AML-193 (cell line): ENCODE results near the gene TTC34.
"Not testable (repeated sequence)": the region's sequence is repeated elsewhere in the genome, so short reads cannot be mapped to it uniquely, and the experiment has no call there.

Source experiments
- DNase-seq, 2 experiments: peaks; one replicate each; lab custom pipeline; 2025; lab: John Stamatoyannopoulos, UW

The TTC34 gene

DNA sequence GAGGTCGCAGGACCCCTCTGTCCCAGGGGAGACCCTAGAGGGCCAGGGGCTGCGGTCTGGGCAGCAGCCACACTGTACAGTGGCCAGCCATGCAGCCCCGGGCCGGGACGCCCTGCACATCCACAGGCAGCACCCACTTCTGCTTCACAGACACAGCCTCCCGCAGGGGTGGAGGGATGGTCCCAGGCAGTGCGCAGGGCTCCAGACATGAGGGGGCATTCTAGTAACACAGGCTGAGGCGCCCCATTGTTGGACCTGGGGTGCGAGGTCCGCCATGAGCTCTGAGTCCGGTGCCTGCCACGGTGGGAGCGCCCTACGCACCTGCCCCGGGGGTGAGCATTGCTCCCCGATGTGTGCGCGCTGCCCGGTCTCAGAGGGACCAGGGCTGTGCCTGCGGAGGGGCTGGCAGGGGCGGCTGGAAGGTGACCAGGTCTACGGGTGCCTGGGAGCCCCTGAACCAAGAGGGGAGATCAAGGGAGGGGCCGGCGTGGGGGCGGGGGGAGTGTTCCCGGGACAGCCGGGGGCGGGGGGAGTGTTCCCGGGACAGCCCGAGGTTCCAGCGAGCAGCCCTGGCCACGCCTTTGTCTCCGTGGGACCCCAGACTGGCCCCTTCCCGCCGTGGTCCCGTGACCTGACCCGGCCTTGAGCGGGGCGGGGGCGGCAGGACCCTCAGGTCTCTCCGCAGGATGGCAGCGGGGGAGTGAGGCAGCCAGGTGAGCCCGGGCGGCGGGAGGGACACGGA lies 173.1 kb downstream of the TTC34 start:
- no peak for DNase-seq

GRCh38 chr1:2627746-2628145 lies 173.7 kb downstream of the TTC34 start:
- DNase-seq: no peak

DNA sequence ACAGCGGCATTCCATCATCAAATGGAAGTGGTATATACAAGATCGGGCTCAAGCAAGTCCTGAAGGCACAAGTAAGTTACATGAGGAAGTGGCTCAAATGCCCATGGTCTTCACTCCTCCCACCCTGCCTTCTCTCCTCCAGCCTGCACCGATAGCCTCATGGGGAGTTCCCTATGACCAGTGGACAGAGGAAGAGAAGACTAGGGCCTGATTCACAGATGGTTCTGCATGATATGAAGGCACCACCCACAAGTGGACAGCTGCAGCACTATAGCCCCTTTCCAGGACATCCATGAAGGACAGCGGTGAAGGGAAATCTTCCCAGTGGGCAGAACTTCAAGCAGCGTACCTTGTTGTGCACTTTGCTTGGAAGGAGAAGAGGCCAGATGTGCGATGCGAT lies 175.7 kb downstream of the TTC34 start:
- DNase-seq: not testable (repeated sequence)

- DNase-seq: no peak
These were observed 176.2 kb downstream of the TTC34 start for GRCh38 chr1:2625311-2625710.

GRCh38 chr1:2624735-2625300 lies 176.7 kb downstream of the TTC34 start:
- DNase-seq: no peak

- no peak for DNase-seq
These were observed 177.7 kb downstream of the TTC34 start for GRCh38 chr1:2623571-2624337.

- DNase-seq: no peak
These were observed 183.5 kb downstream of the TTC34 start for GRCh38 chr1:2617971-2618470.

DNA sequence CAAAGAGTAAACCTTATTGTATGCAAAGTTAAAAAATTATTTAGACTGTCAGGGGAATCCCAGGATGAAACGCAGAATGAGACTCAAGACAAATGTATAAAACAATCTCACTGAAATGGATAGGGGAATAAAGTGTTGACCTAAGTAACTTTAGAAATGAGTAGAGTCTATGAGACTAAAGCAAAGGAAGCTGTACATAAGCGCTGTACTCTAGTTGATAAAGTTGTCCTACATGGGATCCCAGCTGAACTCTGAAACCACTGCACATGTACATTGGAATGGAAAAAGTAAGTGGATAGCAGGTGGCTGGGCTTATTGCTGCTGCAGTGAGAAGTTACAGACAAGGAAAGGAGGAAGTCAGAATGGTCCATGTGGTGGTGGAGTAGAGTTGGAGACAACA lies 187.3 kb downstream of the TTC34 start:
- no peak for DNase-seq

GRCh38 chr1:2612591-2613365 lies 188.7 kb downstream of the TTC34 start:
- no peak for DNase-seq

- no peak for DNase-seq
These were observed 189.7 kb downstream of the TTC34 start for GRCh38 chr1:2611621-2612437.

GRCh38 chr1:2611031-2611501 lies 190.4 kb downstream of the TTC34 start:
- no peak for DNase-seq

DNA sequence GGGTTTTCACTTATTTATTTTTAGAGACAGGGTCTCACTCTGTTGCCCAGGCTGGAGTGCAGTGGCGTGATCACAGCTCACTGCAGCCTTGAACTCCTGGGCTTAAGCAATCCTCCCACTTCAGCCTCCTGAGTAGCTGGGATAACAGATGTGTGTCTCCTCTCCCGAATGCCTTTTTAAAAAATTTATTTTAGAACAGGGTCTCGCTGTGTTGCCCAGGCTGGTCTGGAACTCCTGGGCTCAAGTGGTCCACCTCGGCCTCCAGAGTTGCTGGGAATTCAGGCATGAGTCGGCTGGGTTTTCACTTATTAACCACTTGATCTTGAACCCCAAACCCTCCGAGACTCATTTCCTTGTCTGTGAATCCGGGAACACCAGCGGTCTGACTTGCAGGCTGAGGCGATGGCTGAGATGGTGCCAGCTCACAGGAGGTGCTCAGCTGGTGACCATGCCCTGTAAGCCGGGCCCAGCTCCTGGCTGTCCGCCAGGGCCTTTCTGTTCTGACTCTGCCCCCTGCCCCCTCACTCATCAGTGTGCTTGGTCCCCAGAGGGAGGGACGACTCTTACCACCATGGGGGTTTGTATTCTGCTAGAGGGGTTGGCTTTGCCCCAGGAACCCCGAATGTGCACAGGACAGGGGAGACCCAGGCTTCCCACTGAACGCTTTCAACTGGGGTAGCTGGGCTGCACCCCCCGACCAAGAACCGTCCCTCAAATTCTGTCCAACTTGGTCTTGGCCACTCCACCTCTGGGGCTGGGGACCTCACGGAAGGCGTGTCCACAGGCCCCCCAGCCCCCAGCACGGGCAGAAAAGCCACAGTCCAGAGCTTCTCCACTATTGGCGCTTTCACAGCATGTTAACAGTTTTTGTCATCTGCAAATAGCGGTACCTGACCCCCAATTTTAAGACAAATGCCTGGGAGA lies 191.2 kb downstream of the TTC34 start:
- no peak for DNase-seq

GRCh38 chr1:2609319-2610035 lies 192.0 kb downstream of the TTC34 start:
- no peak for DNase-seq

DNA sequence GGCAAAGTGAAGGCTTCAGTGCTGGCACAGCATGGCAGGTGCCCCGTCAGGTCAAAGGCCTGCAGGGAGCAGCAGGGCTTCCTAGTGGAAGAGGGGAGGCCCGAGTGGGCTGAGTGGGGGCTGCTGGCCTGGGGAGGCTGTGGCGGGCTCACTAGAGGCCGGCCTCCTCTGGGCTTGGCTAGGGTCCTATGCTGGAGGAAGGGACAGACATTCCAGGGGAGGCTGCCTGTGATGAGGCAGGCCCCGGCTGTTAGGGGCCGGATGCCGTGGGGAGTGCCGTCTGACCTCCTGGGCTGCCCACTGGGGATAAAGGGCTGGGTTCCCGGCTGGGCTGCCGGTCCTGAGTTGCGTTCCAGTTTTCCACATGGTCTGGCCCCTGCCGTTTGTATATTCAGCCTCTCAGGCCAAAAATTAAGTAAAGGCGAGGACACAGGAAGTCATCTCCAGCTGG lies 193.8 kb downstream of the TTC34 start:
- no peak for DNase-seq

- DNase-seq: no peak
These were observed 194.4 kb downstream of the TTC34 start for GRCh38 chr1:2606881-2607621.

- DNase-seq: no peak
These were observed 195.1 kb downstream of the TTC34 start for GRCh38 chr1:2606396-2606880.

DNA sequence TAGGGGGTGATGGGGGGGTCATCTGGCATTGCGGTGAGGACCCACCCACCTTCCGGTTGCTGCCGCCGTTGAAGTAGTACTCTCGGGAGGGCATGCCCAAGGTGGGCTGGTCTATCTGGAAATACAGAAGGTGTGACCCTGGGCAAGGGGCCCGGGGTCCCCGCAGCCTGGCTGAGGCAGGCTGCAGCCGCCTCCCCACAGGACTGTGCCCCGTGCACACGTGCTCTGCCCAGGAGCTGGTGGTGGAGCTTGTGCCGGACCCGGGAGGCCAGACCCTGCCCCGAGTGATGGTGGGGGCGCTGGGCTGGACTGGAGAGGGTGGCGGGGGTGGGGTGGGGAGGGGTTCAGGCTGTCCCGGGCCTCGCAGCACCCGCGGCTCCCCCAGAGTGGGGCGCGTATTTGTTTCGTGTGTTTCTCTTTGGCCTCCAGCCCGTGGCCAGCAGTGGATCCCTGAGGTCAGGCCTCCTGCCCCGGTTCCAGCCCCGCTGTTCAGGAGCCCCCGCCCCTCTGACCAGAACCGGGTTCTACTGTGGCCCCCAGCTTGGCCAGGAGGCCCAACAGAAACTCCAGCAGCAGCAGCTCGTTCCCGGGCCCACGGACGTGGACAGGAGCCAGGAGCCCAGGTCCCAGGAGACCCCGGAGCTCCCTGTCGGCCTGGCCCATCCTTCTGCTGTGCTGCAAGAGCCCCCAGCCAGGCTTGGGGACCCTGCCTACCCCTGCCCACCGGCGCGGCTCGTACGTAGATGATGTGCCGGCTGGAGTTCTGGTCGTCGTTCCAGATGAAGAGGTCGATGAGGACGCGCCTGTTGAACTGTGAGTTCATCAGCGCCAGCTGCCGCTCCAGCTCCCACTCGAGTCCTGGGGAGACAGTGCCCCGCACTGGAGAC lies 195.7 kb downstream of the TTC34 start:
- no peak for DNase-seq
